Measurements from ENCODE around the gene ZNF660. TPM values are rescaled to one million over a fixed set of nuclear protein-coding genes. Genes with fewer than 3 reads are reported as not detected.
"Not testable (repeated sequence)": the region's sequence is repeated elsewhere in the genome, so short reads cannot be mapped to it uniquely, and the experiment has no call there.

ZNF660 gene
- polyA plus RNA-seq, 1 donor from 2014 or later: 8.1 TPM

DNA sequence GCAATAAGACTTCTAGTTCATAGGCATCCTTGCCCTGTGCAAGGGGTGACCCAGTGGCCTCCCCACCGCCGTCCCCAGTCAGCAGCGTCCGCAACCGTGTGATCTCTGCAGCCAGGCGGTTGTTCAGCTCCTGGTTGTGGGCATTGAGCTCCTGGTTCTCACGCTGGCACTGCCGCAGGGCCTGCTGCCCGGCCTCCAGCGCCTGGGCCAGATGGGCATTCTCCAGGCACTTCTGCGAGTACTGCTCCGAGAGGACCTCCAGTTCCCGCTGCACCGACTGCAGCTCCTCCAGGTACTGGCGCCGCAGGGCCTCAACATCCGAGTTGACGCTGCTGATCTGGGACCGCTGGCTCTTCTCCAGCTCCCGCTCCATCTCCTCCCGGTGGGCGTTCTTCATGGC, 6.4 kb upstream of the ZNF660 start:
- H3K4me3 ChIP-seq (ENCODE audit: low read length); H4K20me1 ChIP-seq (ENCODE audit: insufficient read depth); H3K36me3 ChIP-seq (ENCODE audit: insufficient read depth, low read length); H3K79me2 ChIP-seq (replicated peaks; ENCODE audit: insufficient read depth, low read length); H2AFZ ChIP-seq (ENCODE audit: low read depth, low read length); H3K27ac ChIP-seq (ENCODE audit: low read length); H3K9ac ChIP-seq (ENCODE audit: low read length); H3K9me3 ChIP-seq (ENCODE audit: low read length); H3K4me2 ChIP-seq (ENCODE audit: low read length); H3K9me2 ChIP-seq (ENCODE audit: insufficient read depth, low read length); H3K27me3 ChIP-seq (ENCODE audit: insufficient read depth, low read depth, low read length); H3F3A ChIP-seq (ENCODE audit: insufficient read depth, low read length, poor library complexity, severe bottlenecking): not testable (repeated sequence)

DNA sequence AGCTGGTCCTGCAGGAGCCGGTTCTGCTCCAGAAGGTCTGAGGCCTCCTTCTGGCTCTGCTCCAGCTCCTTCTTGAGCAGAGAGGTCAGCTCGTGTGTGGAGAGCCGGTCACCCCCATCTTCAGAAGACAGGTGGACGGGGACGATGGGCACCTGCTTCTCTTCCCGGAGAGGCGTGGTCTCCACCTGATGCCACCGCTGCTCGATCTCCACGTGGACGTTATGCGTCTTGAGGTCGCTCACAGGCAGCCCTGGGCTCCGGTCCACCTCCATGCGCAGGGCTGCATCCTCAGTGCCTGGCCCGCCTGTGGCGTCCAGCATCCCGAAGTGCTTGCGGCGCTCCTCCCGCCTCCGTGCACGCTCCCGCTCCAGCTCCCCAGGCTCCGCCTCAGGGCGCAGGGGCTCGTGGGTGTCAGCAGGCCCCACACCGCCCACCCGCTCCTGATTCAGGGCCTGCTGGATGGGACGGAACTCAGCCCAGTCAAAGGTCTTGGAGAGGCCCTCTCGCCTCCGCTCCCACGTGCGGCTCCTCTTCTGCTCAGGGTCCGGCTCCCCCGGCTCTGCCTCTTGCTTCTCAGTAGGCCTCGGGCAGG, 5.7 kb upstream of the ZNF660 start:
- not testable (repeated sequence) for H3K9me2 ChIP-seq (ENCODE audit: insufficient read depth, low read length); H3K36me3 ChIP-seq (ENCODE audit: insufficient read depth, low read length); H4K20me1 ChIP-seq (ENCODE audit: insufficient read depth); H3K4me2 ChIP-seq (ENCODE audit: low read length); H3K9ac ChIP-seq (ENCODE audit: low read length); H3F3A ChIP-seq (ENCODE audit: insufficient read depth, low read length, poor library complexity, severe bottlenecking); H3K27ac ChIP-seq (ENCODE audit: low read length); H2AFZ ChIP-seq (ENCODE audit: low read depth, low read length); H3K9me3 ChIP-seq (ENCODE audit: low read length); H3K27me3 ChIP-seq (ENCODE audit: insufficient read depth, low read depth, low read length); H3K4me3 ChIP-seq (ENCODE audit: low read length); H3K79me2 ChIP-seq (replicated peaks; ENCODE audit: insufficient read depth, low read length)

DNA sequence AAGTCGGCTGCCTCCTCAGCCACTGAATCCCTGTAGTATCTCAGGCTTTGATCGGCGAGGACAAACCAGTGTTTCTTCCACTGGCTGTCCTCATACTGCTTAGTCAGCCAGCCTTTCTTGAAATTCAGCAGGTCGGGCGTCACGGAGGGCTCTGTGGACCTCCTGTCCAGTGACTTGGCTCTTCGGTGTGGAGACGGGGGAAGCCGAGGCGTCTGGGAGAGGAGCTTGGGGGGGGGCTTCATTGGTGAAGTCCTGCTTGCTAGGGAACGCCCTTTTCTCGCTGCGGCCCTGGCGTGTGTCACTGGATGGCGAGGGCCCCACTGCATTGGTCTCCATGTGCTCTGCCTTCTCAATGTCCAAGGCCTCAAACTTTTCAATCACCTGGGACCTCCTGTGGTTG, 5.0 kb upstream of the ZNF660 start:
- not testable (repeated sequence) for H3K79me2 ChIP-seq (replicated peaks; ENCODE audit: insufficient read depth, low read length); H3K27ac ChIP-seq (ENCODE audit: low read length); H3K9me2 ChIP-seq (ENCODE audit: insufficient read depth, low read length); H3F3A ChIP-seq (ENCODE audit: insufficient read depth, low read length, poor library complexity, severe bottlenecking); H3K36me3 ChIP-seq (ENCODE audit: insufficient read depth, low read length); H2AFZ ChIP-seq (ENCODE audit: low read depth, low read length); H3K27me3 ChIP-seq (ENCODE audit: insufficient read depth, low read depth, low read length); H3K9me3 ChIP-seq (ENCODE audit: low read length); H4K20me1 ChIP-seq (ENCODE audit: insufficient read depth); H3K4me2 ChIP-seq (ENCODE audit: low read length); H3K9ac ChIP-seq (ENCODE audit: low read length); H3K4me3 ChIP-seq (ENCODE audit: low read length)

DNA sequence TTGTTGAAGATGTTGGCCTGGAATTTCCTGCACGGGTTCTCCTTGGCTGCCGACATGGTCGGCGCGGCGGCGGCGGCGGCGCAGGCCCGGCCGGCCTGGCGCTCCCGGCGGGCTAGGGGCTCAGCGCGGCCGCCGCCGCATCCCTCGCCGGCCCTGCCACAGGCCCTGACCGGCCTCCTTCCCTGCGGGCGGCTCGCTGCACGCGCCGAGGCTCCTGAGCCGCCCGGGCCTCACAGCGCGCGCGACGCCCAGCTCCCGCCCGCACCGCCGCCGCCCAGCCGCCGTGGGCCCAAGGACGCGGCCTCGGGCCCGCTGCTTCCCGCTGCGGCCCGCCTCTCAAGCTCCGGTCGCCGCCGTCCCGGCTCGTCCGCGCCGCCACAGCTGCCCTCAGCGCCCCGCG, 3.8 kb upstream of the ZNF660 start:
- H2AFZ ChIP-seq (ENCODE audit: low read depth, low read length); H4K20me1 ChIP-seq (ENCODE audit: insufficient read depth); H3K4me3 ChIP-seq (ENCODE audit: low read length); H3K9me3 ChIP-seq (ENCODE audit: low read length); H3K4me2 ChIP-seq (ENCODE audit: low read length); H3F3A ChIP-seq (ENCODE audit: insufficient read depth, low read length, poor library complexity, severe bottlenecking); H3K36me3 ChIP-seq (ENCODE audit: insufficient read depth, low read length); H3K27ac ChIP-seq (ENCODE audit: low read length); H3K27me3 ChIP-seq (ENCODE audit: insufficient read depth, low read depth, low read length); H3K9me2 ChIP-seq (ENCODE audit: insufficient read depth, low read length); H3K9ac ChIP-seq (ENCODE audit: low read length): not testable (repeated sequence)
- peaks cover 10% of the 10 kb centered on the region for H3K79me2 ChIP-seq (replicated peaks; ENCODE audit: insufficient read depth, low read length)

DNA sequence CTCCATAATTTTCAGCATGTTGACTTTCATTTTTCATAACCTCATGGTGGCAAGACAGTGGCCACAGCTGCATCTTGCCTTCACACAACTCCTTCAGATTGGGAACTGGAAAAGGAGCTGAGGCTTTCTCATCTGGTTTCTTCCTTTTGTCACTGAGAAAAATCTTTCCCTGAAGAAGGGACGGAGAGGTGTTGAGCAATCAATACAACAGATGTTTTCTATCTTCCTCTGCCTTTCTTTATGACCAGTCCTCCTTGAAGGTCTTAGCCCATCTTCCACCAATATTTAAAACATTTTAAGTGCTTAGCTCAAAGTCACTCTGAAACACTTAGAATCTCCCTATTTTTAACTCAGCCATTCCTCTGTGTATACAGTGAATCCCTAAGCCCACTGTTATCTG, 11.9 kb downstream of the ZNF660 start:
- H3K4me3 ChIP-seq (ENCODE audit: low read length): no peak overlapping the region
- H3K27ac ChIP-seq (ENCODE audit: low read length): no peak overlapping the region
- peaks cover 14% of the 10 kb centered on the region for H3K9me3 ChIP-seq (ENCODE audit: low read length)
- no peaks in the 10 kb centered on the region for H4K20me1 ChIP-seq (ENCODE audit: insufficient read depth)
- TF ChIP-seq MXI1 (conservative IDR thresholded peaks at IDR 0.05; ENCODE audit: poor library complexity, severe bottlenecking): no peak
- TF ChIP-seq EZH2 (IDR thresholded peaks at IDR 0.05; ENCODE audit: borderline replicate concordance, insufficient read depth, low read length, poor library complexity, severe bottlenecking): no peak
- H3K79me2 ChIP-seq (replicated peaks; ENCODE audit: insufficient read depth, low read length): peaks cover 5% of the 10 kb centered on the region
- no peaks in the 10 kb centered on the region for H3F3A ChIP-seq (ENCODE audit: insufficient read depth, low read length, poor library complexity, severe bottlenecking)
- H3K36me3 ChIP-seq (ENCODE audit: insufficient read depth, low read length): peaks cover 30% of the 10 kb centered on the region
- H2AFZ ChIP-seq (ENCODE audit: low read depth, low read length): no peak overlapping the region
- no peak overlapping the region for H3K4me2 ChIP-seq (ENCODE audit: low read length)
- no peaks in the 10 kb centered on the region for H3K9me2 ChIP-seq (ENCODE audit: insufficient read depth, low read length)
- no peaks in the 10 kb centered on the region for H3K27me3 ChIP-seq (ENCODE audit: insufficient read depth, low read depth, low read length)
- H3K9ac ChIP-seq (ENCODE audit: low read length): no peak overlapping the region

All from neural cell (in vitro differentiated cells).